ENCODE measurements around the gene RRAGA.

GRCh38 chr9:19023078-19023477 is 26.1 kb upstream of the RRAGA start:
- TF ChIP-seq CTCF (IDR thresholded peaks at IDR 0.05) (no peak), POLR2A (IDR thresholded peaks at IDR 0.05) (no peak)

All from Peyer's patch (tissue), 4 donors.